Transverse colon (tissue), 4 donors: ENCODE measurements around the gene SIGLEC7. TPM values are rescaled to one million over a fixed set of nuclear protein-coding genes. Genes with fewer than 3 reads are reported as not detected.

Experiments used
- DNase-seq: peaks from one replicate; pipeline ENCODE4 v3.0.0-alpha.2; 2019
- H3K27ac ChIP-seq, 4 donors: fragments of 200-600 bp; sonication (generic); 2 replicates each; pipeline ENCODE4 v1.5.1; 2016 to 2018; ENCODE audit warnings: inconsistent platforms in 4 of 4
- H3K27me3 ChIP-seq: fragments of 200-600 bp; sonication (generic); 2 replicates; pipeline ENCODE4 v1.5.1; 2017; ENCODE audit warnings: inconsistent platforms
- H3K36me3 ChIP-seq, 4 donors: fragments of 200-600 bp; sonication (generic); 2 replicates each; pipeline ENCODE4 v1.5.1; 2017 to 2019; ENCODE audit warnings: inconsistent platforms in 4 of 4
- H3K4me1 ChIP-seq, 4 donors: fragments of 200-600 bp; sonication (generic); 2 replicates each; pipeline ENCODE4 v1.5.1; 2017 to 2020; ENCODE audit warnings: inconsistent platforms in 4 of 4
- H3K4me3 ChIP-seq, 4 donors: fragments of 200-600 bp; sonication (generic); 1 replicate in 1 of 4; 2 replicates in 3 of 4; pipeline versions ENCODE4 v1.5.1 to v1.6.1; 2017 to 2019; ENCODE audit warnings: inconsistent platforms in 4 of 4
- H3K9me3 ChIP-seq, 2 donors: fragments of 200-600 bp; sonication (generic); 2 replicates each; pipeline ENCODE4 v1.5.1; 2017 to 2019; ENCODE audit warnings: inconsistent platforms in 2 of 2
- CTCF ChIP-seq, 5 experiments: fragments of 200-600 bp in 3 of 5; fragments of 450-650 bp in 2 of 5; sonication (generic) in 3 of 5; IDR thresholded peaks; 1 replicate in 2 of 5; 2 replicates in 3 of 5; pipeline ENCODE4 v1.5.1; 2016 to 2017; ENCODE audit warnings: antibody characterized with exemption in 5 of 5, inconsistent platforms in 3 of 5, mild to moderate bottlenecking in 2 of 5, moderate library complexity in 1 of 5
- EP300 ChIP-seq: sonication (generic); formaldehyde crosslinking; IDR thresholded peaks from one replicate; pipeline ENCODE4 v1.6.1; 2017; ENCODE audit warnings: antibody characterized with exemption, low read depth
- POLR2A ChIP-seq: fragments of 450-650 bp; IDR thresholded peaks from one replicate; pipeline ENCODE4 v1.6.1; 2016; ENCODE audit warnings: antibody characterized with exemption, mild to moderate bottlenecking, moderate library complexity
- POLR2AphosphoS5 ChIP-seq, 3 donors: sonication (generic); formaldehyde crosslinking; IDR thresholded peaks; one replicate each; pipeline ENCODE4 v1.6.1; 2016; ENCODE audit warnings: antibody characterized with exemption in 3 of 3
- WGBS, 2 donors: methylation state at CpG; one replicate each; pipeline ENCODE4 v1.1.5; 2018; ENCODE audit warnings: low coverage in 1 of 2; 5-methylcytosine and 5-hydroxymethylcytosine counted together
- in situ Hi-C, 4 donors: fragments of 200-750 bp; cut with MboI; loops; one replicate each; pipeline versions ENCODE4 v1.15.0 to v1.15.1; 2017; ENCODE audit warnings: low sequenced_read_pairs in 3 of 4, low pct_ligation_motif_present in 1 of 4, low pct_unique_long_range_greater_than_20kb in 1 of 4
- intact Hi-C: fragments of 100-400 bp; cut with DNase I; formaldehyde crosslinking; loops from one replicate; pipeline ENCODE4 v1.15.1; 2023; ENCODE audit warnings: low total_unique reads
- total RNA-seq, 4 donors: library from RNA; depleted of rRNA; stranded (reverse); fragments of >200 nt; gene quantifications; one replicate each; pipeline ENCODE4 v1.1.0, GENCODE V29; 2016

Gene SIGLEC7
- total RNA-seq, 4 donors from 2014 or later = 0.82 to 2.1 TPM; not detected in 2

- H3K27ac ChIP-seq = no peak overlapping the region
- H3K4me1 ChIP-seq = no peaks in the 10 kb centered on the region
- H3K27me3 ChIP-seq = peaks cover 30% of the 10 kb centered on the region
- intact Hi-C loops (no loop called here), in situ Hi-C loops (no loop called here)
- H3K4me3 ChIP-seq = no peak overlapping the region
- no peaks in the 10 kb centered on the region for H3K36me3 ChIP-seq
- TF ChIP-seq CTCF (IDR thresholded peaks at IDR 0.05) (no peak), EP300 (no peak), POLR2A (no peak), POLR2AphosphoS5 (IDR thresholded peaks at IDR 0.05) (no peak)
- H3K9me3 ChIP-seq = no peaks in the 10 kb centered on the region
- no peak for DNase-seq
- WGBS, 2 donors = 92% methylated on average over 11 of the region's 39 CpGs; no CpG with 5 or more reads in 1 of the 2 donors
These were observed 39.3 kb downstream of the SIGLEC7 start for GRCh38 chr19:51181377-51181912.

GRCh38 chr19:51181913-51182419 lies 39.9 kb downstream of the SIGLEC7 start:
- Histone ChIP-seq H3K9me3 (no peaks in the 10 kb centered on the region), H3K4me1 (no peaks in the 10 kb centered on the region), H3K36me3 (no peaks in the 10 kb centered on the region), H3K4me3 (no peak overlapping the region), H3K27me3 (peaks cover 30% of the 10 kb centered on the region), H3K27ac (no peak overlapping the region)
- in situ Hi-C loops (no loop called here), intact Hi-C loops (no loop called here)
- 67 to 80% methylated on average over 4 to 30 of the region's 31 CpGs for WGBS, 2 donors
- TF ChIP-seq POLR2AphosphoS5 (IDR thresholded peaks at IDR 0.05) (no peak), POLR2A (no peak), EP300 (no peak), CTCF (IDR thresholded peaks at IDR 0.05) (no peak)
- no peak for DNase-seq

- TF ChIP-seq POLR2A (no peak), EP300 (no peak), POLR2AphosphoS5 (IDR thresholded peaks at IDR 0.05) (no peak), CTCF (IDR thresholded peaks at IDR 0.05) (no peak)
- Histone ChIP-seq H3K4me1 (no peaks in the 10 kb centered on the region), H3K27ac (no peak overlapping the region), H3K27me3 (peaks cover 30% of the 10 kb centered on the region), H3K36me3 (no peaks in the 10 kb centered on the region), H3K4me3 (no peak overlapping the region), H3K9me3 (no peaks in the 10 kb centered on the region)
- in situ Hi-C loops (no loop called here), intact Hi-C loops (no loop called here)
- no peak for DNase-seq
- WGBS, 2 donors = 33 to 75% methylated on average over 1 to 8 of the region's 8 CpGs
These were observed 41.5 kb downstream of the SIGLEC7 start for GRCh38 chr19:51183629-51184028.

- in situ Hi-C loops = no loop called here
- DNase-seq = no peak
- no peaks in the 10 kb centered on the region for H3K4me1 ChIP-seq
- TF ChIP-seq CTCF (IDR thresholded peaks at IDR 0.05) = no peak
- no peak for TF ChIP-seq POLR2AphosphoS5 (IDR thresholded peaks at IDR 0.05)
- TF ChIP-seq POLR2A = no peak
- TF ChIP-seq EP300 = no peak
- H3K27me3 ChIP-seq = peaks cover 30% of the 10 kb centered on the region
- H3K27ac ChIP-seq = no peak overlapping the region
- H3K4me3 ChIP-seq = no peak overlapping the region
- H3K36me3 ChIP-seq = no peaks in the 10 kb centered on the region
- H3K9me3 ChIP-seq = no peaks in the 10 kb centered on the region
- 76 to 87% methylated on average over 5 to 23 of the region's 25 CpGs for WGBS, 2 donors
- intact Hi-C loops = no loop called here
These were observed 43.2 kb downstream of the SIGLEC7 start for GRCh38 chr19:51185069-51185867.
